HG03432 (cell line): ENCODE data around the gene SDR9C7.
"Not testable (repeated sequence)": the region's sequence is repeated elsewhere in the genome, so short reads cannot be mapped to it uniquely, and the experiment has no call there.

Experiments used
- ATAC-seq: cut with Tn5 transposase; IDR thresholded peaks from one replicate; pipeline ENCODE4 v1.9.1; 2021; ENCODE audit warnings: mild to moderate bottlenecking, moderate library complexity; ENCODE audit not compliant: unreplicated experiment

SDR9C7 gene

GRCh38 chr12:56879240-56880124, 54.7 kb downstream of the SDR9C7 start:
- ATAC-seq: not testable (repeated sequence)

- ATAC-seq: no peak
These were observed 56.2 kb downstream of the SDR9C7 start for GRCh38 chr12:56878010-56878339.

GRCh38 chr12:56877195-56878009, 56.8 kb downstream of the SDR9C7 start:
- no peak for ATAC-seq

GRCh38 chr12:56874821-56875220, 59.4 kb downstream of the SDR9C7 start:
- ATAC-seq: no peak

GRCh38 chr12:56873382-56873781, 60.8 kb downstream of the SDR9C7 start:
- no peak for ATAC-seq
